ENCODE results near the gene DHRS1. TPM values are rescaled to one million over a fixed set of nuclear protein-coding genes. Genes with fewer than 3 reads are reported as not detected.

DHRS1 gene
- total RNA-seq, 4 donors from 2014 or later: 22.7 to 33.0 (median 28.6) TPM

DNA sequence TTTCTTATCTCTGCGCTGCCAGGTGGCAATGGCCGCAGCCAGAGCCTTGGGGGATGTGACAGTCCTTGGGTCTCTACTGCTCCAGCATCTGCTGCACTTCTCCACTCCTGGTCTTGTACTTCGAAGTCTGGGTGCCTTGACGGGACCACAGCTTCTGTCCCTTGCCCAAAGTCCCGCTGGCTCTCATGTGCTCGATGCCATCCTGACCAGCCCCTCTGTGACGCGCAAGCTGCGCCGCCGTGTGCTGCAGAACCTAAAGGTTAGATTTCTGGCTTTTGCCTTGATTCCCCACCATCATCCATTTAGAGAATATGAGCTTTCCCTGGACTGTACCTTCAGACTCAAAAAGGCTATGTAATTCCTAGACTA lies 4.4 kb upstream of the DHRS1 start:
- TF ChIP-seq, protein P1, sequence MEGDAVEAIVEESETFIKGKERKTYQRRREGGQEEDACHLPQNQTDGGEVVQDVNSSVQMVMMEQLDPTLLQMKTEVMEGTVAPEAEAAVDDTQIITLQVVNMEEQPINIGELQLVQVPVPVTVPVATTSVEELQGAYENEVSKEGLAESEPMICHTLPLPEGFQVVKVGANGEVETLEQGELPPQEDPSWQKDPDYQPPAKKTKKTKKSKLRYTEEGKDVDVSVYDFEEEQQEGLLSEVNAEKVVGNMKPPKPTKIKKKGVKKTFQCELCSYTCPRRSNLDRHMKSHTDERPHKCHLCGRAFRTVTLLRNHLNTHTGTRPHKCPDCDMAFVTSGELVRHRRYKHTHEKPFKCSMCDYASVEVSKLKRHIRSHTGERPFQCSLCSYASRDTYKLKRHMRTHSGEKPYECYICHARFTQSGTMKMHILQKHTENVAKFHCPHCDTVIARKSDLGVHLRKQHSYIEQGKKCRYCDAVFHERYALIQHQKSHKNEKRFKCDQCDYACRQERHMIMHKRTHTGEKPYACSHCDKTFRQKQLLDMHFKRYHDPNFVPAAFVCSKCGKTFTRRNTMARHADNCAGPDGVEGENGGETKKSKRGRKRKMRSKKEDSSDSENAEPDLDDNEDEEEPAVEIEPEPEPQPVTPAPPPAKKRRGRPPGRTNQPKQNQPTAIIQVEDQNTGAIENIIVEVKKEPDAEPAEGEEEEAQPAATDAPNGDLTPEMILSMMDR (IDR thresholded peaks at IDR 0.05; ENCODE audit: low read depth): no peak

DNA sequence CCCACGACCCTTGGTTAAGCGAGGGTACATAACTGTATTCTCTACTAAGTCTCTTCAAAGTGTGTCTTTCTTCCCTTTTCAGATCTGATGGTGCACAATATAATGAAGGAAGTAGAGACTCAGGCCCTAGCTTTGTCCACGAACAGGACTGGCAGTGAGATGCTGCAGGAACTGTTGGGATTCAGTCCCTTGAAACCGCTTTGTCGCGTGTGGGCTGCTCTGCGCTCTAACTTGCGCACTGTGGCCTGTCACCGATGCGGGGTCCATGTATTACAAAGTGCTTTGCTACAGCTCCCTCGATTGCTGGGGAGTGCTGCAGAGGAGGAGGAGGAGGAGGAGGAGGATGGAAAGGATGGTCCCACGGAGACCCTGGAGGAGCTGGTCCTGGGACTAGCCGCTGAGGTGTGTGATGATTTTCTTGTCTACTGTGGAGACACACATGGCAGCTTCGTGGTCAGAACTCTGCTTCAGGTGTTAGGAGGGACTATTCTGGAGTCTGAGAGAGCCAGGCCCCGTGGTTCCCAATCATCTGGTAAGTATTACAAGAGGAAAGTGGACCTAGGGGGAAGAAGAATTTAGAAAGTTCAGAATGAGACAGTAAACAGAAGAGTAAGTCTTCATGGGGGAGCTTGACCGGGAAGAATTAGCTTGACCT lies 873 bp upstream of the DHRS1 start:
- TF ChIP-seq, protein P1 (IDR thresholded peaks at IDR 0.05; ENCODE audit: low read depth): no peak

GRCh38 chr14:24298892-24299254 lies 707 bp downstream of the DHRS1 start:
- TF ChIP-seq, protein P1 (IDR thresholded peaks at IDR 0.05; ENCODE audit: low read depth): no peak

- TF ChIP-seq, protein P1 (IDR thresholded peaks at IDR 0.05; ENCODE audit: low read depth): no peak
These were observed 2.2 kb downstream of the DHRS1 start for GRCh38 chr14:24297190-24297964.

GRCh38 chr14:24296341-24297157 lies 3.0 kb downstream of the DHRS1 start:
- TF ChIP-seq, protein P1 (IDR thresholded peaks at IDR 0.05; ENCODE audit: low read depth): no peak

- TF ChIP-seq, protein P1 (IDR thresholded peaks at IDR 0.05; ENCODE audit: low read depth): no peak
These were observed 6.1 kb downstream of the DHRS1 start for GRCh38 chr14:24293525-24293924.

Measured in subcutaneous adipose tissue (tissue), 4 donors.